OCI-LY3 (cell line): ENCODE data around the gene PPIB.

ENCODE experiments used
- H2AFZ ChIP-seq: fragments of 200-600, 300-600 bp; shearing (Covaris generic); 2 replicates; pipeline ENCODE4 v1.6.0; 2014; ENCODE audit warnings: antibody characterized with exemption, low read depth, low read length
- H3K27ac ChIP-seq: fragments of 200-600, 300-600 bp; sonication (generic); 2 replicates; pipeline ENCODE4 v1.5.1; 2014; ENCODE audit warnings: mild to moderate bottlenecking, low read length, moderate library complexity, mixed read lengths
- H3K27me3 ChIP-seq: fragments of 200-600, 300-600 bp; sonication (generic); 2 replicates; pipeline ENCODE4 v1.6.1; 2014; ENCODE audit warnings: low read depth, low read length, mixed read lengths
- H3K36me3 ChIP-seq: fragments of 200-600, 300-600 bp; sonication (generic); replicated peaks from 2 replicates; pipeline ENCODE3; 2014; ENCODE audit warnings: low read depth, low read length, mixed read lengths
- H3K4me1 ChIP-seq: fragments of 300-600, 200-600 bp; sonication (generic); 2 replicates; pipeline ENCODE4 v1.6.1; 2014; ENCODE audit warnings: low read length, mixed read lengths
- H3K4me2 ChIP-seq: fragments of 200-600, 300-600 bp; sonication (generic); 2 replicates; pipeline ENCODE4 v1.6.1; 2014; ENCODE audit warnings: low read length, mixed read lengths
- H3K4me3 ChIP-seq: fragments of 300-600, 200-600 bp; sonication (generic); 2 replicates; pipeline ENCODE4 v1.5.1; 2014; ENCODE audit warnings: antibody characterized with exemption, mild to moderate bottlenecking, low read length, moderate library complexity
- H3K79me2 ChIP-seq: fragments of 300-600, 200-600 bp; shearing (Covaris generic); 2 replicates; pipeline ENCODE4 v1.6.1; 2014; ENCODE audit warnings: mild to moderate bottlenecking, low read length, mixed read lengths
- H3K9ac ChIP-seq: fragments of 300-600, 200-600 bp; shearing (Covaris generic); 2 replicates; pipeline ENCODE4 v1.6.0; 2014; ENCODE audit warnings: mild to moderate bottlenecking, low read length, moderate library complexity
- H3K9me3 ChIP-seq: fragments of 200-600, 300-600 bp; shearing (Covaris generic); 2 replicates; pipeline ENCODE4 v1.6.1; 2014; ENCODE audit warnings: low read length, mixed read lengths; ENCODE audit not compliant: insufficient read depth
- H4K20me1 ChIP-seq: fragments of 200-600, 300-600 bp; sonication (generic); 2 replicates; pipeline ENCODE4 v1.6.1; 2016; ENCODE audit warnings: low read length, mixed read lengths; ENCODE audit not compliant: insufficient read depth
- CTCF ChIP-seq: fragments of 200-600, 300-600 bp; sonication (generic); IDR thresholded peaks from 2 replicates; pipeline ENCODE4 v1.5.1; 2014; ENCODE audit warnings: antibody characterized with exemption, low read length, low read depth
- EZH2phosphoT487 ChIP-seq: fragments of 200-600 bp; shearing (Covaris generic); IDR thresholded peaks from 2 replicates; pipeline ENCODE4 v1.6.1; 2018; ENCODE audit warnings: antibody characterized with exemption, mixed run types, low read depth

PPIB gene

GRCh38 chr15:64148168-64148567, 14.7 kb downstream of the PPIB start:
- Histone ChIP-seq H3K36me3 (peaks cover 10% of the 10 kb centered on the region), H3K4me3 (no peak overlapping the region), H3K27me3 (no peaks in the 10 kb centered on the region), H3K4me2 (no peak overlapping the region), H3K79me2 (no peaks in the 10 kb centered on the region; the same call in 1 of the 2 replicates), H2AFZ (no peak overlapping the region), H3K27ac (no peak overlapping the region), H3K9me3 (no peaks in the 10 kb centered on the region), H4K20me1 (no peaks in the 10 kb centered on the region), H3K9ac (no peak overlapping the region), H3K4me1 (peaks cover 53% of the 10 kb centered on the region)
- no peak for TF ChIP-seq EZH2phosphoT487
- TF ChIP-seq CTCF = no peak

- no peak overlapping the region for H3K4me3 ChIP-seq
- H3K9ac ChIP-seq = no peak overlapping the region
- no peaks in the 10 kb centered on the region for H4K20me1 ChIP-seq
- H3K27ac ChIP-seq = no peak overlapping the region
- TF ChIP-seq EZH2phosphoT487 (no peak), CTCF (no peak)
- H3K79me2 ChIP-seq = no peaks in the 10 kb centered on the region; the same call in 1 of the 2 replicates
- peaks cover 52% of the 10 kb centered on the region for H3K4me1 ChIP-seq
- peaks cover 10% of the 10 kb centered on the region for H3K36me3 ChIP-seq
- no peak overlapping the region for H3K4me2 ChIP-seq
- H3K9me3 ChIP-seq = no peaks in the 10 kb centered on the region
- no peak overlapping the region for H2AFZ ChIP-seq
- H3K27me3 ChIP-seq = no peaks in the 10 kb centered on the region
These were observed 15.7 kb downstream of the PPIB start for GRCh38 chr15:64146885-64147681.

GRCh38 chr15:64146520-64146884, 16.3 kb downstream of the PPIB start:
- Histone ChIP-seq H3K9me3 (no peaks in the 10 kb centered on the region), H4K20me1 (no peaks in the 10 kb centered on the region), H2AFZ (no peak overlapping the region), H3K4me1 (peaks cover 52% of the 10 kb centered on the region), H3K27me3 (no peaks in the 10 kb centered on the region), H3K9ac (no peak overlapping the region), H3K4me3 (no peak overlapping the region), H3K27ac (no peak overlapping the region), H3K79me2 (no peaks in the 10 kb centered on the region), H3K4me2 (no peak overlapping the region), H3K36me3 (peaks cover 10% of the 10 kb centered on the region)
- TF ChIP-seq EZH2phosphoT487 = no peak
- no peak for TF ChIP-seq CTCF

- H3K9ac ChIP-seq = no peak overlapping the region
- no peaks in the 10 kb centered on the region for H3K79me2 ChIP-seq
- 0 out of 2 replicates have a peak overlapping the region, but pooled peaks have one; percentile 95 for H3K27ac ChIP-seq
- H2AFZ ChIP-seq = no peak overlapping the region
- no peaks in the 10 kb centered on the region for H4K20me1 ChIP-seq
- H3K27me3 ChIP-seq = no peaks in the 10 kb centered on the region
- H3K9me3 ChIP-seq = no peaks in the 10 kb centered on the region
- H3K36me3 ChIP-seq = peaks cover 10% of the 10 kb centered on the region
- H3K4me2 ChIP-seq = no peak overlapping the region
- peaks cover 51% of the 10 kb centered on the region for H3K4me1 ChIP-seq
- no peak for TF ChIP-seq EZH2phosphoT487
- no peak for TF ChIP-seq CTCF
- H3K4me3 ChIP-seq = no peak overlapping the region
These were observed 16.8 kb downstream of the PPIB start for GRCh38 chr15:64146041-64146440.
